Activated CD8-positive, alpha-beta memory T cell treated with anti-CD3 and anti-CD28 coated beads, Interleukin-2, amount 50 U/mL, for 4 hours (primary cell): ENCODE data around the gene SOX11.

Experiments used
- DNase-seq: peaks from one replicate; pipeline ENCODE4 v3.0.0-alpha.2; 2020

The SOX11 gene

GRCh38 chr2:5692561-5693286 lies 540 bp downstream of the SOX11 start:
- DNase-seq, result no peak

DNA sequence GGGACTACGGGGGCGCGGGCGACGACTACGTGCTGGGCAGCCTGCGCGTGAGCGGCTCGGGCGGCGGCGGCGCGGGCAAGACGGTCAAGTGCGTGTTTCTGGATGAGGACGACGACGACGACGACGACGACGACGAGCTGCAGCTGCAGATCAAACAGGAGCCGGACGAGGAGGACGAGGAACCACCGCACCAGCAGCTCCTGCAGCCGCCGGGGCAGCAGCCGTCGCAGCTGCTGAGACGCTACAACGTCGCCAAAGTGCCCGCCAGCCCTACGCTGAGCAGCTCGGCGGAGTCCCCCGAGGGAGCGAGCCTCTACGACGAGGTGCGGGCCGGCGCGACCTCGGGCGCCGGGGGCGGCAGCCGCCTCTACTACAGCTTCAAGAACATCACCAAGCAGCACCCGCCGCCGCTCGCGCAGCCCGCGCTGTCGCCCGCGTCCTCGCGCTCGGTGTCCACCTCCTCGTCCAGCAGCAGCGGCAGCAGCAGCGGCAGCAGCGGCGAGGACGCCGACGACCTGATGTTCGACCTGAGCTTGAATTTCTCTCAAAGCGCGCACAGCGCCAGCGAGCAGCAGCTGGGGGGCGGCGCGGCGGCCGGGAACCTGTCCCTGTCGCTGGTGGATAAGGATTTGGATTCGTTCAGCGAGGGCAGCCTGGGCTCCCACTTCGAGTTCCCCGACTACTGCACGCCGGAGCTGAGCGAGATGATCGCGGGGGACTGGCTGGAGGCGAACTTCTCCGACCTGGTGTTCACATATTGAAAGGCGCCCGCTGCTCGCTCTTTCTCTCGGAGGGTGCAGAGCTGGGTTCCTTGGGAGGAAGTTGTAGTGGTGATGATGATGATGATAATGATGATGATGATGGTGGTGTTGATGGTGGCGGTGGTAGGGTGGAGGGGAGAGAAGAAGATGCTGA lies 1.4 kb downstream of the SOX11 start:
- DNase-seq, result no peak

DNA sequence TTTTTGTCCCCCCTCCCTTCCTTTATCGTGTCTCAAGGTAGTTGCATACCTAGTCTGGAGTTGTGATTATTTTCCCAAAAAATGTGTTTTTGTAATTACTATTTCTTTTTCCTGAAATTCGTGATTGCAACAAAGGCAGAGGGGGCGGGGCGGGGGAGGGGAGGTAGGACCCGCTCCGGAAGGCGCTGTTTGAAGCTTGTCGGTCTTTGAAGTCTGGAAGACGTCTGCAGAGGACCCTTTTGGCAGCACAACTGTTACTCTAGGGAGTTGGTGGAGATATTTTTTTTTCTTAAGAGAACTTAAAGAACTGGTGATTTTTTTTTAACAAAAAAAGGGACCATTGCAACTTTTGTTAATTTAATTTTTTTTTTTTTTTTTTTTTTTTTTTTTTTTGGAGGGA lies 2.1 kb downstream of the SOX11 start:
- no peak for DNase-seq

GRCh38 chr2:5695654-5696403 lies 3.6 kb downstream of the SOX11 start:
- DNase-seq, result no peak

DNA sequence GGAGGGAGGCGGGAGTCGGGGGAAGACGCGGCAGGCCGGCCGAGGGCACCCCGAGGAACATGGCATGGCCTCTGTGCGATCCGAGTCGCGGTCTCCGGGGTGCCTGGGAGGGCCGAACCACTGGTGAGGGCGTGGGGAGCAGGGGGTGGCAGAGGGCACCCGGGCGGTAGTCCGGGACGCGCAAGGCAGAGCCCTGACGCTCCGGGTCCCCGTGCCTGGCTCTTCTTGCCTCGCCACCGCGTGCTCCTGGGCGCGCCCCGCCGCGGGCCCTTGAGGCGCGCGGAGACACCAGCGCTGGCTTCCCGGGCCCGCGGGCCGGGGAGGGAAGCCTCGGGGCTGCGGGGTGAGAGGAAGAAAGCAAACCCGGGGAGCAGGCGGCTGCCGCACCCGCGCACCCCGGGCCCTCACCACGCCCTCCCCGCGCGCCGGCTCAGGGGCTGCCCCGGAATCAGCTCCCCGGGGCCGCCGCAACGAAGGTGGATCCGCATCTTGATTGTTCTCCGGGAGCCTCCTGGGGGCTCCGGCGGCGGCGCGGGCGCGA lies 4.3 kb downstream of the SOX11 start:
- no peak for DNase-seq

DNA sequence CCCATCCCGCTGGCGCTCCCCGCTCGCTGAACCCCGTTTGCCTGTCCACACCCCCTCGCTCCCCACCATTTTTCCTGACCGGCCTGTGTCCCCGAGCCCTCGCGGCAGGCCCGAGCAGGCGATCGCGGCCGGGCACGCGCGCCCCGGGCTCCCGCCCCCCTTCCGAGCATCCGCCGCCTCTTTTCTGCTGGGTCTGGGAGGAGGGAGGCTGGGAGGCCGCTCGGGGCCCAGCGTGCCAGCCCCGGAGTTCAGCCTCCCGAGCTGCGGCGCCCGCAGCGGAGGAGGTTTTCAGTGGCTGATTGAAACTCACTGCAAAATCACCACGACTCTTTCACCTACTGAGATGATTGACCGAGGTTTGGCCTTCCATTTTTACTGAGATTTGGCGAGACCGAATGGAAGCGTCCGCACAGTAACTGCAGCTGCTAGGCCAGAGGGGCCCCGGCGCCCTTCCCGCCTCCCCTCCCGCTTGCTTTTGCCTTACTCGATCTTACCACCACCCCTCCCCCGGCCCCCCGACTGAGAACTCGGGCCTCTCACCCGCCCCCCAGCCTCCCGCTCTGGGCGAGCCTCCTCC lies 4.8 kb downstream of the SOX11 start:
- DNase-seq, result no peak

GRCh38 chr2:5697562-5697961 lies 5.4 kb downstream of the SOX11 start:
- DNase-seq, result no peak

- DNase-seq, result no peak
These were observed 6.0 kb downstream of the SOX11 start for GRCh38 chr2:5698134-5698533.

GRCh38 chr2:5699963-5700362 lies 7.8 kb downstream of the SOX11 start:
- no peak for DNase-seq

DNA sequence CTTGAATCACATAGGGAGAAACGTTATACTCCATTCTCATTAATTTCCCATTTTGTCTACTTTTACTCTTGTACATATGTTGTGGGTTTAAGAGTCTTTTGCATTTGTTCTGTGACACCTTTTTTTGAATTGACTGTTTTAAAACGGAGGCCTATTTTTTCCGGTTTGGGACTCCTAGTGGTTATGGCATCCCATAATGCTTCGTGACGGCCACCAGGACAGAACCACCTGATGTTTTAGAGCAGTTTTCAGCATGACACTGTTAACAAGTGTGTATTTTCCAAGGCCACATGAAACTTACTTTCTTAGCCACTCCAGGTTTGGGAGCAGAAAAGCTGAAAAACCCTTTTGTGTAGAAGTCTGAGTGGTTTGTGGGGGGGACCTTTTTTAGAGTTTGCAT lies 8.4 kb downstream of the SOX11 start:
- DNase-seq, result no peak

DNA sequence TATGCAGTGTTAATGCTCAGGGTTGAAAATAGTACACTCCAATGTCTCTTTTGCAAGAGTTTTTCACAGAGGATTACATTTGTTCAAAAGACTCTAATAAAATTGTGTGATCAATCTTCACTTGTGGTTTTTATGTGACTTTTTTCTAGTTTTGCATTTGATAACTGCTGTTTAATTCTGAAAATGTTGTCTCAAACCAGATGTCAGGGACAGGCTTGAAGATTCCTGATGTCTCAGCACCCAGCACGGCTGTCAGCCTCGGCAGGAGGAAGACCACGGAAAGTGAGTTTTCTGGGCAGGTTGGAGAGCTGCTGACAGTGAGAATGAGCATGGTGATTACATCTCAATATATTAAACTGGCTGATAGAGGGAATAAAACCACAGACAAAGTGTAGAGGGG lies 9.1 kb downstream of the SOX11 start:
- DNase-seq, result no peak

DNA sequence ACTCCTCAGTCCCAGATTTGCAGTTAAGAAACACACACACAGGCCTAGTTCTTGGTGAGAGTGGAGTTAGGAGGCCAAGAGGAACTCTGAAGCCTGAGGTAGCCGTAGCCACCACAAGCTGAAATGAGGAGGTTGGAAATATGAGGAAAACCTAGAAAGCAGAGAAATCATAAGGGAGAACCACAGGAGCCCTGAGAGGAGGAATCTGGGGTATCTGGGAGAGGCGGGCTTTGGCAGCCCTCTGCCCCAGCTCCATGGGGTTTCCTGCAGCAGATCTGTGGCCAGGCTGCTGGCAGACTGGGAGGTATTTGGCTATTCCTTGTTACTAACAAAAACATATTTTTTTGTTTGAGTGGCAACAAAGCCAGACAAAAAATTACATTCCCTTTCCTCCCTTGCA lies 11.0 kb downstream of the SOX11 start:
- DNase-seq, result no peak

DNA sequence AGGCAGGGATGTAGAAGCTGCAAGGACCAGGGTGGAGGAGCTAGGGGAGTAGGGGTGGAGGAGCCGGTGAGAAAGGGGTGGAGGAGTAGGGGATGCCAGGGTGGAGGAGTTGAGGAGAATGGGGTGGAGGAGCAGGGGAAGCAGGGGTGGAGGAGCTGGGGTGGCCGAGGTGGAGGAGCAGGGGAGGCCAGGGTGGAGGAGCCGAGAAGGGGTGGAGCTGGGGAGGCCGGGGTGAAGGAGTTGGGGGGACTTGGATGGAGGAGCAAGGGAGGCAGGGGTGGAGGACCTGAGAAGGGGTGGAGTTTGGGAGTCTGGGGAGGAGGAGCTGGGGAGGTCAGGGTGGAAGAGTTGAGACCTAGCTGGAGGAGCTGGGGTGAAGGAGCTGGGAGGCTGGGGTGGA lies 13.3 kb downstream of the SOX11 start:
- no peak for DNase-seq

- DNase-seq, result no peak
These were observed 14.7 kb downstream of the SOX11 start for GRCh38 chr2:5706717-5707455.

GRCh38 chr2:5710615-5711014 lies 18.4 kb downstream of the SOX11 start:
- DNase-seq, result no peak

GRCh38 chr2:5713101-5713500 lies 20.9 kb downstream of the SOX11 start:
- no peak for DNase-seq

GRCh38 chr2:5719629-5720334 lies 27.6 kb downstream of the SOX11 start:
- DNase-seq, result no peak

- DNase-seq, result no peak
These were observed 28.2 kb downstream of the SOX11 start for GRCh38 chr2:5720426-5720825.

- no peak for DNase-seq
These were observed 30.1 kb downstream of the SOX11 start for GRCh38 chr2:5722236-5722635.

GRCh38 chr2:5723791-5724735 lies 31.9 kb downstream of the SOX11 start:
- DNase-seq, result no peak
